Subcutaneous adipose tissue (tissue), 4 donors: ENCODE results near the gene CDK19. TPM values are rescaled to one million over a fixed set of nuclear protein-coding genes. Genes with fewer than 3 reads are reported as not detected.

Experiments
- total RNA-seq, 4 donors: library from RNA; depleted of rRNA; stranded (reverse); fragments of >200 nt; gene quantifications; one replicate each; pipeline ENCODE4 v1.1.0, GENCODE V29; 2016
- TF ChIP-seq, protein P1 (sequence below): fragments of 450-650 bp; IDR thresholded peaks from one replicate; pipeline ENCODE4 v1.5.1; 2016; ENCODE audit warnings: low read depth, mild to moderate bottlenecking, control low read depth, antibody characterized with exemption, moderate library complexity

The CDK19 gene
- total RNA-seq, 4 donors from 2014 or later = 14.1 to 20.1 (median 16.2) TPM

DNA sequence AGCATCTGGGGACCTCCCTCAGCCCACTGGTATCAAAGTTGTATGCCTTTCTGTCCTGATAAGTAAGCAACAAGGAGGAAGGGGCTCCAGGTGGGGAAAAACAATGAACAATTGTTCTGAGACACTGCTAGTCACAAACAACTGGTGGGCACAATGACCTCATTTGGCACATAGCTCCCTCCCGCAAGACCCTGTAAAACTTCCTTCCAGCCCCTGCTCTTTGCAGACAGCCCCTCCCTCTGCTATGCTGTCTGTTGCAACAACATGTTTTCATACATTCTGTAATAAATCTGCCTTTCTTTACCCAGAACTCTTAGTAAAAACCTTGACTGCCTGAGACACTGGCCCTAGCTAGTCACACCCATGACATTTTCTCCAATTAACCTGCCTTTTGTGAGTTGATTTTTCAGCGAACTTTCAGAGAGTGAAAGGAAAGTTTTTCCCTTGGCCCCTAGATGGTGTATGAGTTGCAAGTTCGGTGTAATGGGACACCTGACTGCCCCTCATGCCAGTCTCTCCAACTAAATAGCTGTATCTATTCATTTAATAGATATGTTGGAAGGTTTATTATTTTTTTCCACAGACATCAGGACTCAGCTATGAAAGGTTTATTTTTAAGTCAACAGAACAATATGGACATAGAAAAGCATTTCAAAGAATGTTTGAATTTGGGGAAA lies 196.5 kb downstream of the CDK19 start:
- TF ChIP-seq, protein P1, sequence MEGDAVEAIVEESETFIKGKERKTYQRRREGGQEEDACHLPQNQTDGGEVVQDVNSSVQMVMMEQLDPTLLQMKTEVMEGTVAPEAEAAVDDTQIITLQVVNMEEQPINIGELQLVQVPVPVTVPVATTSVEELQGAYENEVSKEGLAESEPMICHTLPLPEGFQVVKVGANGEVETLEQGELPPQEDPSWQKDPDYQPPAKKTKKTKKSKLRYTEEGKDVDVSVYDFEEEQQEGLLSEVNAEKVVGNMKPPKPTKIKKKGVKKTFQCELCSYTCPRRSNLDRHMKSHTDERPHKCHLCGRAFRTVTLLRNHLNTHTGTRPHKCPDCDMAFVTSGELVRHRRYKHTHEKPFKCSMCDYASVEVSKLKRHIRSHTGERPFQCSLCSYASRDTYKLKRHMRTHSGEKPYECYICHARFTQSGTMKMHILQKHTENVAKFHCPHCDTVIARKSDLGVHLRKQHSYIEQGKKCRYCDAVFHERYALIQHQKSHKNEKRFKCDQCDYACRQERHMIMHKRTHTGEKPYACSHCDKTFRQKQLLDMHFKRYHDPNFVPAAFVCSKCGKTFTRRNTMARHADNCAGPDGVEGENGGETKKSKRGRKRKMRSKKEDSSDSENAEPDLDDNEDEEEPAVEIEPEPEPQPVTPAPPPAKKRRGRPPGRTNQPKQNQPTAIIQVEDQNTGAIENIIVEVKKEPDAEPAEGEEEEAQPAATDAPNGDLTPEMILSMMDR = no peak

DNA sequence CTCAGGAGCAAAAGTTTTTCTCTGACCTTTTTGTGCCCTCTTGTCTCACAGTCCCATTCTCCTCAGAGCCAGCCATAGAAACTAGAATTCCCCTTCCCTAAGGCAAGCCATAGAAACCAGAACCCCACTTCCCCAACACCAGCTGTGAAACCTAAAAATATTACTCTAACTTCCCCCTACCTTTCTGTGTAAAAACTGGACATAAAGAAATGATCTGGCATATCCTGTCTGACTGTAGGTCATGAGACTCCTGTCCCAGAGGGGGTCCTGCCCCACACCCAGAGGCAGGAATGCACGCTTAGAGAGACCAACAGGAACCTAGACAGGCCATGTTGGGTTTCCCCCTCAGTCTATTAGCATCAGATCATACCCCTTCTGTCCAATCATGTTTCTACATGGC lies 198.2 kb downstream of the CDK19 start:
- TF ChIP-seq, protein P1 = no peak

DNA sequence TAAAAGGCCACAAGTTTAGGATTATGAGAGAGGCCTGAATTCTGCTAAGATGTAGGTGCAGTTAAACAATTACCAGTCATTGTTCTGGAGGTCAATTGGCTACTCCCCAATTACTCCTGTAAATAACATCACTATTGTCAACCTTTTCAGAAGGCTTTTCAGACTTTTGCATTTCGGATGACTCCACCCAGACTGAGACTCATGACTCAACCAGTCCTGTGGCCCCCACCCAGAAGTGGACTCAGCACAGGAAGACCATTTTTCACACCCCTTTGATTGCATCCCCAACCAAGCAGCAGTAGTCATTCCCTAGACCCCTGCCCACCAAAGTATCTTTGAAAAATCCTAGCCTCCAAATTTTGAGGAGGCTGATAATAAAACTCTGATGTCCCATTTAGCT lies 199.5 kb downstream of the CDK19 start:
- TF ChIP-seq, protein P1 = no peak

DNA sequence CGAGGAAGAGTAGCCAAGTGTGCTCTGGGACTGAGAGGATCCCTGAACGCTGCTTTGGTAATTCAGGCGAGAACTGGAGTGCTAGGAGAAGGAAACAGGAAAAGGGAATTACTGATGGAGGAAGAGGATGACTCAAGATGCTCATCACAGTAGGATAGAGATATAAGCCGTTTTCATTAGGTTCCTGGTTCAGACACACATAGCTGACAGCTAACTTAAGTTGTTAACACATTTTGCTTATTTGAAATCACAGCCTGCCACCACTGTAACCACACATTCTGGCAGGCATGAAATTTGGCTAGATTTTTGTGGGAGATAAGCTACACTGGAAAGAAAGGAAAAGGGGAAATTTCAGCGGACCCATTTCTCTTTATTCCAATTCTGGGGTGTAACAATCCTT lies 200.7 kb downstream of the CDK19 start:
- TF ChIP-seq, protein P1 = no peak

DNA sequence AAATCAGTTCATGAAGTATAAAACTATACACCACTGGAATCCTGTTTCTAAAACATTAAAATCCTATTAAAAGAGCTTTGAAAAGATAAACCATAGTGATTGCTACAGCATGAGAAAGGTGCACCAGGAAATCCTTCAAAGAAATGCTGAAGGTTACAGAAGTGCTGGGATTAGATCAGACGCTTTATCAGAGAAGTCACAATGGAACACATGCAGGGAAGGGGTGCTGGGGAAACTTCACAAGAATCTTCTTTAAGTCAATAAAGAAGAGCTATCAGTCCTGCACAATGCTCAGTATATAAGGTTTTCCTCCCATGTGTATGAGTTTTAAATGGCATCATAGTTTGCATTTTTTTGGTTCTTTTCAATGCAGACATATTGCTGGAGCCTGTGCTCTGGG lies 201.2 kb downstream of the CDK19 start:
- TF ChIP-seq, protein P1 = no peak

DNA sequence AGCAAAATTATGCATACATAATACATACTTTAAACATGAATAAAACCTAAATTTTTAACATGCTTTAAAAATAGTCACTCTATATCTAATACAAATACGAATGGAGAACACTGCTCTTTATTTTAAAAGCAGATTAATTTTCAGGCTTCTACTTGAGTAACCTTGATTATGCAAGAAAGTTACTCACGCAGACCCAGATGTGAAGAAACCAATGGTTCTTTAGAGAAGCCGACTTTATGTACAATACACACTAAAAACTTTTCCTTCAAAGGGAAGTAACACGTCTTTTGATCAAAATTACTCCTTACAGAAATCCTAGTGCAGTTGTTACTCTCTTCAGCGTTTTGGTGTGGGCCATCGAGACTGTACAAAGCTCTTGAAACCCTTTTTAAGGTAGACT lies 201.9 kb downstream of the CDK19 start:
- TF ChIP-seq, protein P1 = no peak

DNA sequence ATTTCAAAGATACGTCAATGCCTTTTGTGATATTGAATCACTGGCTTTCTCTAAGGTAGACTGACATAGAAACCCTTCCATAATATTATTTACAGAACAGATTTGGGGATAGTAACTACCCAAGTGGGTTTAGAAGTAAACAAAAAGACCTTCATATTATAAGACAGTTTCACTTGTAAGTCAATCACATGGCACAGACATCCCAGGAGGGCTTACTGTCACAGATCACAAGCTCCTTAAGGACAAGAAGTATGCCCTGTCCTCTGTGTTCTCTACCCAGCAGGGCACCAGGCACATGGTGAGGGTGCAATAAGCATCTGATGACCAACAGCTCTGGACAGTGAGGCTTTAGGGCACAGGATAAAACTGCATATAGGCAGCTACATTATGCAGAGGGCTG lies 203.0 kb downstream of the CDK19 start:
- TF ChIP-seq, protein P1 = no peak
